ENCODE measurements around the gene RGL2. TPM values are rescaled to one million over a fixed set of nuclear protein-coding genes. Genes with fewer than 3 reads are reported as not detected.
A peak's percentile ranks its signal among the peaks of the same experiment; 100 is the strongest.
"Not testable (repeated sequence)": the region's sequence is repeated elsewhere in the genome, so short reads cannot be mapped to it uniquely, and the experiment has no call there.

The RGL2 gene
- total and polyA plus RNA-seq, 10 of the 15 experiments (the other 5 are each of a cell fraction or from before 2014, with no cell fraction given): 0.84 to 21.2 (median 6.8) TPM

- in situ Hi-C loops (cut with MboI): no loop called here
- Histone ChIP-seq H3K27me3 (replicated peaks in 1 of 2; ENCODE audit: control insufficient read depth in 2 of 2, insufficient read depth in 2 of 2, low read length in 1 of 2) (no peaks in the 10 kb centered on the region), H3K79me2 (ENCODE audit: control insufficient read depth, insufficient read depth, low read length) (no peaks in the 10 kb centered on the region), H2AFZ (ENCODE audit: control insufficient read depth, low read depth, low read length) (no peak overlapping the region), H3K4me3 (no peak overlapping the region), H3K9ac (ENCODE audit: control insufficient read depth, insufficient read depth, low read length) (no peak overlapping the region), H3K9me3 (replicated peaks; ENCODE audit: control insufficient read depth, insufficient read depth, low read length) (no peaks in the 10 kb centered on the region), H3K4me2 (ENCODE audit: control insufficient read depth, insufficient read depth) (no peak overlapping the region), H3K4me1 (ENCODE audit: control insufficient read depth, insufficient read depth, low read length) (no peaks in the 10 kb centered on the region), H3K27ac (ENCODE audit: control insufficient read depth, insufficient read depth) (no peak overlapping the region), H3K36me3 (ENCODE audit: control insufficient read depth in 2 of 2, insufficient read depth in 2 of 2, low read length in 1 of 2) (peaks cover 18 to 25% of the 10 kb centered on the region in 2 experiments), H4K20me1 (ENCODE audit: control insufficient read depth, insufficient read depth) (no peaks in the 10 kb centered on the region)
- SMC1A ChIA-PET (ENCODE audit: uncharacterized antibody, unreplicated experiment): no interaction called here
- CTCF ChIA-PET: interaction anchor here (0.8 kb wide), 1 partner anchor 10 kb away, joined by 4 read pairs; no protein-coding TSS in a partner anchor
- ATAC-seq (no peak), DNase-seq (ENCODE audit: low read depth, low spot score) (no peak), FAIRE-seq (no peak)
- TF ChIP-seq USF1 (IDR thresholded peaks at IDR 0.05; ENCODE audit: borderline replicate concordance, extremely low read length, insufficient read depth, low read depth, low read length): no peak
- 0 out of 2 replicates have a peak, but pooled peaks have one; percentile 18 for TF ChIP-seq POLR2A (IDR thresholded peaks at IDR 0.05; ENCODE audit: low read depth, low read length)
- intact Hi-C loops (cut with micrococcal nuclease; ENCODE audit: unreplicated experiment): no loop called here
- POLR2A ChIA-PET: no interaction called here
- RAD21 ChIA-PET (ENCODE audit: unreplicated experiment): no interaction called here
- BruUV-seq (replicated peaks): no TSS peak
- 85% methylated on average over 7 of the region's 7 CpGs for WGBS (ENCODE audit: insufficient coverage, insufficient replicate concordance, low lambda C conversion rate, missing lambda C conversion rate)
Observed at GRCh38 chr6:33264015-33264414, 34.7 kb downstream of the RGL2 start.

- H3K9ac ChIP-seq (ENCODE audit: control insufficient read depth, insufficient read depth, low read length); H3K79me2 ChIP-seq (ENCODE audit: control insufficient read depth, insufficient read depth, low read length); intact Hi-C loops (cut with micrococcal nuclease; ENCODE audit: unreplicated experiment); DNase-seq (ENCODE audit: low read depth, low spot score); BruUV-seq (replicated peaks); H3K9me3 ChIP-seq (replicated peaks; ENCODE audit: control insufficient read depth, insufficient read depth, low read length); in situ Hi-C loops (cut with MboI); FAIRE-seq; H3K4me2 ChIP-seq (ENCODE audit: control insufficient read depth, insufficient read depth); H3K27ac ChIP-seq (ENCODE audit: control insufficient read depth, insufficient read depth); ATAC-seq; H2AFZ ChIP-seq (ENCODE audit: control insufficient read depth, low read depth, low read length); H3K27me3 ChIP-seq (replicated peaks in 1 of 2; ENCODE audit: control insufficient read depth in 2 of 2, insufficient read depth in 2 of 2, low read length in 1 of 2); H4K20me1 ChIP-seq (ENCODE audit: control insufficient read depth, insufficient read depth); SMC1A ChIA-PET (ENCODE audit: uncharacterized antibody, unreplicated experiment); RAD21 ChIA-PET (ENCODE audit: unreplicated experiment); H3K4me3 ChIP-seq; H3K4me1 ChIP-seq (ENCODE audit: control insufficient read depth, insufficient read depth, low read length): not testable (repeated sequence)
- ChIA-PET POLR2A (interaction anchor here (0.6 to 2.0 kb wide), 3 partner anchors 12 to 270 kb away, joined by 3 to 8 read pairs (median 3); no protein-coding TSS in a partner anchor), CTCF (interaction anchor here (4.4 kb wide), 1 partner anchor 14 kb away, joined by 15 read pairs; no protein-coding TSS in a partner anchor)
- WGBS (ENCODE audit: insufficient coverage, insufficient replicate concordance, low lambda C conversion rate, missing lambda C conversion rate): 97% methylated on average over 3 of the region's 3 CpGs
- peaks cover 18 to 22% of the 10 kb centered on the region in 2 experiments for H3K36me3 ChIP-seq (ENCODE audit: control insufficient read depth in 2 of 2, insufficient read depth in 2 of 2, low read length in 1 of 2)
Observed at GRCh38 chr6:33262490-33262889, 36.3 kb downstream of the RGL2 start.
